AG10803 (cell line): ENCODE measurements around the gene UNC79.
A peak's percentile ranks its signal among the peaks of the same experiment; 100 is the strongest.

Experiments used
- DNase-seq: peaks from one replicate; pipeline ENCODE4 v3.0.0; 2010; ENCODE audit warnings: low read depth
- H3K4me3 ChIP-seq: 2 replicates; pipeline ENCODE4 v1.5.1; 2011; ENCODE audit warnings: mild to moderate bottlenecking, low read length, control low read depth
- CTCF ChIP-seq: conservative IDR thresholded peaks from 2 replicates; pipeline ENCODE4 v1.5.1; 2011; ENCODE audit warnings: mild to moderate bottlenecking, low read length, control low read depth, inconsistent platforms

The UNC79 gene

GRCh38 chr14:93582516-93582915 is 151.8 kb downstream of the UNC79 start:
- H3K4me3 ChIP-seq, result no peak overlapping the region
- no peak for TF ChIP-seq CTCF
- no peak for DNase-seq

GRCh38 chr14:93587330-93587729 is 156.6 kb downstream of the UNC79 start:
- no peak overlapping the region for H3K4me3 ChIP-seq
- no peak for DNase-seq
- TF ChIP-seq CTCF, result no peak

GRCh38 chr14:93591506-93591905 is 160.8 kb downstream of the UNC79 start:
- no peak for DNase-seq
- H3K4me3 ChIP-seq, result no peak overlapping the region
- no peak for TF ChIP-seq CTCF

GRCh38 chr14:93592786-93593185 is 162.0 kb downstream of the UNC79 start:
- no peak overlapping the region for H3K4me3 ChIP-seq
- DNase-seq, result no peak
- no peak for TF ChIP-seq CTCF

GRCh38 chr14:93606091-93606490 is 175.4 kb downstream of the UNC79 start:
- DNase-seq, result no peak
- no peak for TF ChIP-seq CTCF

GRCh38 chr14:93619176-93619793 is 188.5 kb downstream of the UNC79 start:
- no peak overlapping the region for H3K4me3 ChIP-seq
- peak; percentile 68 for TF ChIP-seq CTCF
- peak; percentile 44 for DNase-seq

More at GRCh38 chr14:93606091-93606490, 175.4 kb downstream of the UNC79 start:
- no peak overlapping the region for H3K4me3 ChIP-seq

- no peak for DNase-seq
- TF ChIP-seq CTCF, result no peak
Observed at GRCh38 chr14:93628048-93628447, 197.3 kb downstream of the UNC79 start.

More at GRCh38 chr14:93628048-93628447, 197.3 kb downstream of the UNC79 start:
- no peak overlapping the region for H3K4me3 ChIP-seq
